ENCODE results near the gene NFIX.

The NFIX gene

DNA sequence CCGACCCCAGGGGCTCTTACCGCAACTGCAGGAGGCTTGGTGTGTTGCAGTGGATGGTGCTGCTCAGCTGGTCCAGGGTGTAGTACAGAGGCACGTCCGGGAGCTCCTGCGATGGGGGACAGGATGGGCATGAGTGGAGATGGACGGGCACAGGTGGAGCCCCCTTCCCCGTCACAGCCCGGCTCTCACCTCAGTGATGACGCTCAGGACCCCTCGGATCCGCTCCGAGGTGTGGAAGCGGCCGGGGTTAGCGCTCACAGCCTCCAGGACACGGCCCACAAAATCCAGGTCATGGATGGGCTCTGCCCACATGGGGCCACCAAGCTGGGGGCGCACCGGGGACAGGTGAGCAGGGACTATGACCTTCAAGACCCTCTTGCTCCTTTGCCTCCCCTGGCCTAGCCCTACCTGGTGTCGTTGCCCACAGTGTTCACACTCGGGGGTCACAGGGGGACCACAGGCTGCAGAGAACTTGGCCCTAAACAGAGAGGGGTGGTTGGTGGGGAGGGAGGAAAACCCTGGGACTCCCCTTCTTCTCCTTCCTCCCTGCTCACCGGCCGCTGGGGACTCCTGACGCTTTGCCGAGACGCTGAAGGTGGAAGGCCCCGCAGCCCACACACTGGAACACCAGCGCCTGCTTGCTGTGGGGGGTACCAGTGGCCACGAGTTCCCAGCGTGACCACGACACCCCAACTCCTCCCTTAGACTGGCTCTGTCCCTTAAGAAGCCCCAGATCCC is 114.3 kb downstream of the NFIX start:
- DNase-seq (no peak), ATAC-seq (ENCODE audit: insufficient read depth, low read depth) (no peak)
- Histone ChIP-seq H3K9ac (ENCODE audit: low read depth, low read length) (no peak overlapping the region), H3K27me3 (ENCODE audit: insufficient read depth, low read length, poor library complexity) (no peaks in the 10 kb centered on the region), H3K4me3 (ENCODE audit: low read depth in 1 of 2, low read length in 2 of 2) (no peak overlapping the region), H3K9me3 (ENCODE audit: insufficient read depth, low read length, severe bottlenecking) (no peaks in the 10 kb centered on the region), H2AFZ (ENCODE audit: low read depth, low read length) (no peak overlapping the region), H3K79me2 (ENCODE audit: insufficient read depth, low read length) (no peaks in the 10 kb centered on the region), H3K27ac (ENCODE audit: low read length) (no peak overlapping the region), H3K4me1 (ENCODE audit: insufficient read depth, low read length) (no peaks in the 10 kb centered on the region), H3K4me2 (ENCODE audit: insufficient read depth, low read length) (no peak overlapping the region), H4K20me1 (ENCODE audit: insufficient read depth, low read length) (no peaks in the 10 kb centered on the region), H3K36me3 (ENCODE audit: insufficient read depth, low read length) (peaks cover 41% of the 10 kb centered on the region)
- TF ChIP-seq CTCF (IDR thresholded peaks at IDR 0.05; ENCODE audit: borderline replicate concordance, extremely low read depth, low read length, poor library complexity, severe bottlenecking) (no peak), EZH2 (IDR thresholded peaks at IDR 0.05; ENCODE audit: borderline replicate concordance, low read depth, low read length, severe bottlenecking) (no peak)

GRCh38 chr19:13110099-13110610 is 114.9 kb downstream of the NFIX start:
- Histone ChIP-seq H2AFZ (ENCODE audit: low read depth, low read length) (no peak overlapping the region), H3K27ac (ENCODE audit: low read length) (no peak overlapping the region), H4K20me1 (ENCODE audit: insufficient read depth, low read length) (no peaks in the 10 kb centered on the region), H3K4me3 (ENCODE audit: low read depth in 1 of 2, low read length in 2 of 2) (no peak overlapping the region), H3K9me3 (ENCODE audit: insufficient read depth, low read length, severe bottlenecking) (no peaks in the 10 kb centered on the region), H3K9ac (ENCODE audit: low read depth, low read length) (no peak overlapping the region), H3K36me3 (ENCODE audit: insufficient read depth, low read length) (peaks cover 46% of the 10 kb centered on the region), H3K27me3 (ENCODE audit: insufficient read depth, low read length, poor library complexity) (no peaks in the 10 kb centered on the region), H3K79me2 (ENCODE audit: insufficient read depth, low read length) (peaks cover 5% of the 10 kb centered on the region), H3K4me1 (ENCODE audit: insufficient read depth, low read length) (peaks cover 6% of the 10 kb centered on the region), H3K4me2 (ENCODE audit: insufficient read depth, low read length) (no peak overlapping the region)
- no peak for ATAC-seq (ENCODE audit: insufficient read depth, low read depth)
- TF ChIP-seq EZH2 (IDR thresholded peaks at IDR 0.05; ENCODE audit: borderline replicate concordance, low read depth, low read length, severe bottlenecking) (no peak), CTCF (IDR thresholded peaks at IDR 0.05; ENCODE audit: borderline replicate concordance, extremely low read depth, low read length, poor library complexity, severe bottlenecking) (no peak)
- no peak for DNase-seq

GRCh38 chr19:13112555-13112954 is 117.3 kb downstream of the NFIX start:
- H3K36me3 ChIP-seq (ENCODE audit: insufficient read depth, low read length) = peaks cover 44% of the 10 kb centered on the region
- TF ChIP-seq CTCF (IDR thresholded peaks at IDR 0.05; ENCODE audit: borderline replicate concordance, extremely low read depth, low read length, poor library complexity, severe bottlenecking) (no peak), EZH2 (IDR thresholded peaks at IDR 0.05; ENCODE audit: borderline replicate concordance, low read depth, low read length, severe bottlenecking) (no peak)

More at GRCh38 chr19:13112555-13112954, 117.3 kb downstream of the NFIX start:
- ATAC-seq (ENCODE audit: insufficient read depth, low read depth) = no peak
- no peak overlapping the region for H2AFZ ChIP-seq (ENCODE audit: low read depth, low read length)
- no peak for DNase-seq
- H3K4me2 ChIP-seq (ENCODE audit: insufficient read depth, low read length) = no peak overlapping the region
- H3K27me3 ChIP-seq (ENCODE audit: insufficient read depth, low read length, poor library complexity) = no peaks in the 10 kb centered on the region
- no peaks in the 10 kb centered on the region for H4K20me1 ChIP-seq (ENCODE audit: insufficient read depth, low read length)
- H3K4me1 ChIP-seq (ENCODE audit: insufficient read depth, low read length) = peaks cover 24% of the 10 kb centered on the region
- peaks cover 19% of the 10 kb centered on the region for H3K79me2 ChIP-seq (ENCODE audit: insufficient read depth, low read length)
- no peaks in the 10 kb centered on the region for H3K9me3 ChIP-seq (ENCODE audit: insufficient read depth, low read length, severe bottlenecking)
- H3K27ac ChIP-seq (ENCODE audit: low read length) = no peak overlapping the region
- no peak overlapping the region for H3K4me3 ChIP-seq (ENCODE audit: low read depth in 1 of 2, low read length in 2 of 2)
- no peak overlapping the region for H3K9ac ChIP-seq (ENCODE audit: low read depth, low read length)
